HG03108 (cell line): Measurements from ENCODE around the gene SPRED2.

Experiments
- ATAC-seq: cut with Tn5 transposase; IDR thresholded peaks from one replicate; pipeline ENCODE4 v1.9.1; 2021; ENCODE audit warnings: moderate library complexity; ENCODE audit not compliant: unreplicated experiment

The SPRED2 gene

DNA sequence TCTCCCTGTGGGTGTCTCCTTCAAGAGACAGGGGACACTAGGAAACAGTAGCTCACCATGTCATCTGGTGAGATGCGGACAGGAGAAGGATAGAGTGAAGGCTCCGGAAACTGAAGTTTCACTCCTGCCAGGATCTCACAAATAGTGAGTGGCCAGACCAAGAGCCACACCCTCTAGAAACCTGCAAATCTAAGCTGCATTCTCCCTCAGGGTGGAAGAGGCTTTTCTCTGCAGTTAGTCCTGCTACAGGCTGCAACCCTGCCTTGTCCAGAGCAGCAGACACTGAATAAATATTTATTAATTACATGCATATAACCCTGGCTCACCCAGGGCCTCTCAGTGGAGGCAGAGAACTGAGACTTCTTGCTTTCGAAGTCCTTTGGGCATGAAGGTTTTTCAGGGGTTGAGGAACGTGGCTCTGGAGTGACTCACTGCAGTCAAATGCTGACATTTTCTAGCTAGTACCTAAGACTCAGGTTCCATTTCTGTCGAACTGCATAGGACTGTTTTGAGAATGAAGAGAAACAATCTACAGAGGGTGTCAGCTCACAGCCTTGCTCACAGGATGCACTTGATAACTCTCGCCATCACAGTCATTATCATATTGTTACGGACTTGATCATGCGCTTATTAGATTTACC is 117.5 kb downstream of the SPRED2 start:
- ATAC-seq: no peak

DNA sequence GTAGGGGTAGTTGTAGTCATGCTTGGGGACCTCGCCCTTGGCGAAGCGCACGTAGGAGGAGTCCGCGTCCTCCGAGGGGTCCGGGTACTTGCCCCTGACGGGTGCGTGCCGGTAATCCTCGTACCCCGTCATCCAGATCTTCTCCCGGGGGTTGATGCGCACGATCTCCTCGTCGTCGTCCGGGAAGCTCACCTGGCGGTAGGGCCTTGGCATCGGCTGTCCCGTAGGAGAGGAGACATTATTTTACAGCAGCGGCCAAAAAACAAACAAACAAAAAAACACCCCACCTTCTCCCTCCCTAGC is 118.5 kb downstream of the SPRED2 start:
- ATAC-seq: no peak

DNA sequence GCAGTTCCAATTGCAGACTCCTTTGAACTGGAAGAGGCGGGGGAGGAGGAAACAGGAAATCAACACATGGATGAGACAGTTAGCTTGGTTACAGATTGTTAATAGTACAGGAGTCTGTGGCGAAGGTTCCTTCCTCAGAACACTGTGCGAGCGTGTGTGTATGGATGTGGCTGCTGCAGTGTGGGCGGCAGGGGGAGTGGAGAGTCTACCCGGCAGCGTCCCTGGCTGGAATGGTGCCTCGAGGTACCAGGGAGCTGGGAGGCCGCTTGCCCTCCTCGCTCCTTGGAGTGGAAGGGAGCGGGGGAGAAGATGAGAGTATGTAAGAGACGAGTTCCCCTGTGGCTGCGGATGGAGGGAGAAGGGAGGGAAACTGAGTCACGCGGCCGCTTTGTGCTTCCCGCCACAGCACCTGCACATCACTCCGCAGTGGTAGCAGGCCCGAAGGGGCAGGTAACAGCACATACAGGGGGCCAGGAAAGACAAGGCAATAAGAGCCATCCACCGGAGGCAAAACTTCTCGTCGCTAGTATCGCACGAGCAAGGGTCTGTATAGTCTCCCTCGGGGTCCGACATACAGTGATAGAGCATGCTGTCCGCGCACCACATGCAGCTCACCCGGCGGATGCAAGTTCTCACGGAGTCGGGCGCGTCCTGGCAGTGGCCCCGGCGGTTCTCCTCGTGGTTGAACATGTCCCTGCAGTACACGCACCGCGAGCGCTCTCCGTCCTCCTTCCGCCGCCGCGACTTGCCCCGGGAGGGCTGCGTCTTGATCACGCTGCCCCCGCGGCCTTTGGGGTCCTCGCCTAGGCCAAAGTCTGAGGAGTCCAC is 119.1 kb downstream of the SPRED2 start:
- no peak for ATAC-seq

DNA sequence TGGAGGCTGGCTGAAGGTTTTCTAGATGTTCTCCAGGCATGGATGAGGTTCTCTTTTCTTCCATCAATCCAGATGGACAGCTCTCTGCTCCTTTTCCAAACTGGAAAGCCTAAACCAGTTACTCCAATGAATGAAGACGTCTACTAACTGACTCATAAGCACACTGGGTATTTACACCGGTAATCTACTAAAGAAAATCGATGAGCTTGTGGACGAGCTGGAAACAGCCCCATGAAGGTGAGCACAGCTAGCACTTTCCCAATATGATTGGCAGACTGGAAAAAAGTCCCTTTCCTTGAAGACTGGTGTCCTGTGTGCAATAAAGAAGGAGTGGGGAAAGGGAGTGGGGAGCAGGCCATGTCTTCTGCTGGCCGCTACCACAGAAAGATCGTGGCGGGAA is 120.8 kb downstream of the SPRED2 start:
- ATAC-seq: no peak

DNA sequence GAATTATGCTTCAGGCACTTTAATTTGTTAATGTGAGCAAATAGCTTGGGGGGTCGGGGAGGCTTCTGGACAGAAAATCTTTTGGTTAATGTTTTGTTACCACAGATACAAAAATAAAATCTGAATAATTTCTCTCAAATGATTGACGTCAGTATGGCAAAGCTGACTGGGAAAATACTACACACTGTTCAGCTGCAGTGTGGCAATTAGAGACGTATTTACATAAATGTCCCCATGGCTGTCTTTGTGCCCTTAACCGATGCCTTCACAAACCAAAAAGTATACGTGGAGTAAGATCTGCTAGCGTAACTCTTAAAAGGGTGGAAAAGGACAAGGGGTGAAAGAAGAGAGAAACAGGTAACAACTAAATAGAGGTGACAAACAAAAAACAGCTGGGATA is 121.3 kb downstream of the SPRED2 start:
- no peak for ATAC-seq

DNA sequence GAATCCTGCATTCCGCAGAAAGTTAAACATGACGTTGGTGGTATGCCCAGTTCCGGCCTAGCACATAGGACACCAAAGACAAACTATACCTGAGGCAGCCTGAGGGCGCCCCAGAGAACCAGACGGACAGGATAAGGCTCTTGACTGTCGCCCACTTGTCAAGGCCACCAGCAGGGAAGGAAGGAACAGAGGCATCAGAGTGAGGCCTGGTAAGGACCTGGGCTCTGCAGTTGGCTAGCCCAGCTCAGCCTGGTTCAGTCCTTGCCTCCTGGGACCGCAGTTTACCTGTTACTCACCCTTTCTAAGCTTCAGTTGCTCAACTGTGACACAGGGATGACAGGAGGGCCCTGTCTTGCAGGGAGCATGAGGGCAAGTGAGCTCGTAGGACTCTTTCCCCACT is 122.7 kb downstream of the SPRED2 start:
- ATAC-seq: no peak

DNA sequence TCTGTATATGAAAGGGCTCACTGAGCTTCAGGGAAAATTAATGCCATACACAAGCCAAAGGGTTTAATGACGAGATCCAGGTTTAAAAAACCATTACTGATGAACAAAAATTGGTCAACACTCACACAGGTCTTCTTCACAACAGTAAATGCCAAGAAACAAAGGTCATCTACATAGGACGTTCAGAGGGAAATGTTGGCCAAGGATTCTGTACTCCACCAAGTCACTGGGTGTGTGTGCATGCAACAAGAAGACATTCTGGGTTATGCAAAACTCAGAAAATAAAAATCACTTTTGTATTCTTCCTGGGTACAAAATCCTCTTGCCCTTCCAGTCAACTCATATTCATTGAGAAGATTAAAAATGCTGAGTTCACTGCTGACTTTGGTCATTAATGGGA is 126.5 kb downstream of the SPRED2 start:
- ATAC-seq: no peak

DNA sequence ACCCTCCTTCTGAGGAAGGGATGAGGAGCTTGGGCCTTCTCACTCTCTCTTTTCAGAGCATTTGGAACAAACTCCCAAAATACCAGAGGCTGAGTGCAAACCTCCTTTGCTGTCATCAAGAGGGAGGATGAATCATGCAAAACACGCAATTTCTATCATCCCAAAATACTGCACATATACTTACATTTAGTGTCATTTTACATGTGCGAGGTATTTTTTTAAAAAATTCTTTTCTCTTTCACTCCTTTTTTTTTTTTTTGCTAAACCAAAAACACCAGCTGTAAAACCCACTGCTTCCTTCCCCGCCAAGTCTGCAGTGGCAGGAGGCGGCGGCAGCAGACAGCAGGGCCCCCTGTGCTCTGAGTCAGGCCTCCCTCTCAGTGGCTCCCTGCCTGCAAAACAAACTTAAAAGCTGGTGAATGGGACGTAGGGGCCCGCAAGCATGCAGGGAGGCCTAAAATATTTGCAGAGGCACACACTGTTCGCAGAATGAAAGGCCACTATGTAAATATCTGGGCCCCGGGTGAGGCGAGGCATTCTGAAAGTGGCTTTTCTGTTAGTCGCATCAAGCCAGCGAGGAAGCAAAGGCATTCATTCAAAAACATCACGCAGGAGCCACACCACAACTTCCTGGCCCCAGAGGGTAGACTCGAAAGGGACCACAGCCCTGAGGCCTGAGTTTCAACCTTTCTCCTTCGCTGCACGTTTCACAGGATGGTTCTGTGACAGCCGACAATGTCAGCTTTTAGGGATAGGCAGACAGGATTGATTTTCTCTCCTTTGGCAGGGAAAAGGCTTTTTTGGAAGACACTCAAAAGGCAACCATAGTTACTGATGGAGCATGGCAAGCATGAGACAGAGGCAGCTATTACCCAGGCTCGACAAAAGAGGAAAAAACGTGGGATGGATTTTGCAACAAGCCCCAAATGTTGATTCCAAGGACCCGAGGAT is 131.4 kb downstream of the SPRED2 start:
- ATAC-seq: peak; percentile 85

DNA sequence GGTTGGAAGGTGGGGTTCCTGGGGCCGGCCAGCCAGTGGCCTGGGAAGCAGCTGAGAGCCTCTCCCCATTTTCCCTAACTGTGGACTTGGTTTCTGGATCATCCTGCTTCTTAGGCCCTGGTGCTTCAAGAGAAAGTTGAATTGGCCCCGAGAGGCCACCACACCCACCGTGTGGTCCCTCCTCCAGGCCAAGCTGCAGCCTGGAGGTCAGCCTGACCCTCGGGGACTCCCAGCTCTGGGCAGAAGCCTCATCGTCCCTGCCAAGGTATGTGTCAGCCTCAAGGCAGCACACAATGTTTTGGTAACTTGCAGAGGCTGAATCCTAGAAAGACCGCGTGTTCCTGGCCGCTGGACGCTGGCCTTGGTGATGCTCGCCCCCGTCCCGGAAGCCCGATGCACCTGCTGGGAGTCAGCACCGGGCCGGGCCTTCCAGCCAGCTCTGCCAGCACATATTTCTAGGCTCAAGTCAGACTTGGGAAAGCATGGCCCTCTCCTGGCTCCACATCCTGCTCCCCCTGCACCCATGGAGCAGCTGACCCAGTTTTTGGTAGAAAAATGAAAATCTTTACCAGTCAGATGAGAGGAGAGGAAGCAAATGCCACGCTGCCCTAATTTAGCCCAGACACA is 132.2 kb downstream of the SPRED2 start:
- no peak for ATAC-seq

DNA sequence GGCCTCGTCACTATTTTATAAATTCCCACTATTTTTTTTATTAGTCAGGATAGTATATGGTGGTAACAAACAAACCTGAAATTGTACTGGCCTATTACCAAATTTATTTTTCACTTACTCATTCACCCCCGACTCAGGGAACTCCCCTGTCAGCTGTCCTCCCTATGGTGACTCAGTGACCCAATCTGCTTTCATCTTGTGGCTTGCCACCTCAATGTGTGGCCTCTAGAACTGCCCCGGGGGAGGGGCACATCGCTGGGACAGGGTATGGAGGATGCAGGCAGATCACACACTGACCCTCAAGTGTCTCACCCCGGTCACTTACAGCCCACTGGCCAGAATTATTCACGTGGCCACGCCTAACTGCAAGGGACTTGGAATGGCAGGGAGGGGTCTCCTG is 133.2 kb downstream of the SPRED2 start:
- no peak for ATAC-seq

DNA sequence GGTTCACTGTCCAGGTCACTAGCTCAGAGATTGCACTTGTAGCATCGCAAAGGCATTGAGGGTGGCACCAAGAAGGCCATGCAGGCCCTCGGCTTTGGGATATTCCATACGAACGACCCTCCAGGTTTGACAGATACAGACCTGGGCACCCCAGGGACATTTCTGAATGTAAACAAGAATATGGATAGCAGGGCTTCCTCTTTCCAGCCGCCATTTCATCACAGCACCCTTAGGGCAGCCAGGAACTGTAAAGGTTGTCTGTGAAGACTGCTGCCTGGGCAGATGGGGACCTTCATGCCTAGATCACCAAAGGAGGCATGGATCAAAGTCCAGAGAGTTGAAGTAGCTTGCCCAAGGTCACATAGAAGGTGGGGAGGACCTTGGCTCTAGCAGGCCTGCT is 134.3 kb downstream of the SPRED2 start:
- no peak for ATAC-seq

DNA sequence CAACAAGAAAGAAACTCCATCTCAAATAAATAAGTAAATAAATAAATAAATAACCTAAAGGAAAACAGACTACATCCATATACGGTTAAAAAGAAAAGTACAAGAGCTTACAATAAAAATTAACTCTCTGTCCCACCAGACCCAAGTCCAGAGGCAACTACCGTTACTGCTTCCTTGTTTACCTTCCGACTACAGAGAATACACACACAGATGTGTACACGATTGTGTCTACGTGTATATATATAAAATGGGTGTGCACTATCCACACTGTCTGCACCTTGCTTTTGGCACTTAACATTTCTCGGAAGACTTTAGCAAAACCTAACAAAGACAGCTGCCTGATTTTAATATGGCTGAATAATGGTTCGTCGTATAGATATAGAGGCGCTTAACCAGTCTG is 134.9 kb downstream of the SPRED2 start:
- ATAC-seq: no peak

DNA sequence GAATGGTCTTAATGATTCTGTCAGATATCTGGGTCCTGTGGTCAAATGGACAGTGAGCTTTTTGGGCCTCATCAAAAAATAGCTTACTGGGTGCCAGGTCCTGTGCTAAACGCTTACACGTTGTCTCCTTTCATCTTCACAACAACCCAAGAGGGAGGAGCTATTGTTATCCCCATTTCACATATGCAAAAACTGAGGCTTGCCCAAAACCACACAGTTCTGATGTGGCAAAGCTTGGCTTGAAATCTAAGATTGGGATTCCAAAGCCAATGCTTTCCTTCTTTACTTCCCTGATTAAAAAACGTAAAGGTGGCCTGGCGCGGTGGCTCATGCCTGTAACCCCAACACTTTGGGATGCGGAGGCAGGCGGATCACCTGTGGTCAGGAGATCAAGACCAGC is 135.4 kb downstream of the SPRED2 start:
- no peak for ATAC-seq

DNA sequence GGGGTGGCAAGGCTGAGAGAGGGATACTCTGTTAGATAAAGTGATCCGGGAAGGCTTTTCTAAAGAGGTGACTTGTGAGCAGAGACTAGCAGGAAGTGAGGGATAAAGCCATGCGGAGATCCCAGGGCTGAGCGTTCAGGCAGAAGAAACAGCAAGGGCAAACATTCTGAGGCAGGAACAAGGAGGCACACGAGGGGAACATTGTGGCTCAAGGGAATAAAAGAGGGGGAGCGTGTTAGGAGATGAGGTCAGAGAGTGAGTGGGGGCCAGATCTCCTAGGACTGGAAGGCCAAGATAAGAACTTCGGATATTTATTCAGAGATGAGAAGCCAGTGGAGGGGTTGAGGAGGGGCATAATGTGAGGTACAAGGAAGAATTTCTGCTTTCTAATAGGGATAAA is 137.7 kb downstream of the SPRED2 start:
- ATAC-seq: no peak

DNA sequence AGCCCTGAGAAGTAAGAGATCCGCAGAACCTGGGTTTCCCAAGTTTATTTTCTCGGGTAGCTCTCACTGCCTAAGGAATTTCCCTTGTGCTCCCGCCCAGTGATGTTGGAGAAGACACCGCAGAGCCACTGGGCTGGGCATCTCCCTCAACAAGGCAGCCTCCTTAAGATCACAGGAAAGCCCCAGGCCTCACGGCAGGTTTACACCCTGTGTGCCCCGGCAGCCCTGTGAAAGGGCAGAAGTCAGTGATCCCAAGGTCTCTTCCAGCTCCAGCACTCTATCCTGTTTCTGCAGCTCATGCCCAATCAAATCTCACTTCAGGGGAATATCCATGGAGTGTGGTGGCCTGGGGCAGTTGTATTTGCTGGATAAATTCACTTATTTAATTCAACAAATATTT is 138.3 kb downstream of the SPRED2 start:
- no peak for ATAC-seq

DNA sequence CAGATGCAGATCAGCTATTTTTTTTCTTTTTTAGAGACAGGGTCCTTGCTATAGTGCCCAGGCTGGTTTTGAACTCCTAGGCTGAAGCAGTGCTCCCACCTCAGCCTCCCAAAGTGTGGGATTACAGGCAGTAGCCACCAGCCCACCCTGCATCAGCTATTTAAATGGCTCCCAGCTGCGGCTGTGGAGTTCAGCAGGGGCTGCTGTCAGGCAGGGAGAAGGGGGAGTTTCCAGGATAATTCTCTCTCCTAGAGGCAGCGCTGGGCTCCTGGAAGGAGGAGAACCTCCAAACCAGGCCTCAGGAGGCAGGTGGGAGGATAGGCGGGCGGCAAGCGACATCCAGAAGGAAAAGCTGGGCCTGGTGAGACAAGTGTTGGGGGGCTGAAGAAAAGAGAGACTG is 139.0 kb downstream of the SPRED2 start:
- no peak for ATAC-seq

DNA sequence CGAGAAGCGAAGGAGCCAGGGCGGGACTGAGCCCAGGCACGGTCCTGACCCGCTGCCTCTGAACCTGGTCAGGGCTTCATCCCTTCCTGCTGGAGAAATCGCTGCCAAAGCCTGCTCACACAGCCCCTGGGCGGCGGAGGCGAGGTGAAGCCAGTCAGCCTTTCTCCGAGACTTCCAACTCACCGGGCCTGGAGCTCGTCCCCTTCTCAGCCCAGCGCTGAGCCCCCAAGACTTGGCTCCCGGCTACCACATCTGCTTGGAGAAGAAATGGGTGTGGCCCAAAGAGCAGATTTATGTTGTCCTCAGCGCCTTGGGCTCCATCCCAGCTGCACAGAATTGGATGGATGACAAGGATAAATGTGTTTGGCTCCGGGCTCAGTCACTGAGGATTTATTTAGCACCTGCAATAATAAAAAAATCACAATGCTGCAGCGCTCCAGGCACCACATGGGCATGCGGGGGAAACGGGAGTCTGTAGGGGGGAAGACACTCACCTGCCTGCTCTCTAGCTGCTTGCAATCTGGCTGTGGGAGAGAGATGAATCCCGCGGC is 139.9 kb downstream of the SPRED2 start:
- ATAC-seq: no peak

DNA sequence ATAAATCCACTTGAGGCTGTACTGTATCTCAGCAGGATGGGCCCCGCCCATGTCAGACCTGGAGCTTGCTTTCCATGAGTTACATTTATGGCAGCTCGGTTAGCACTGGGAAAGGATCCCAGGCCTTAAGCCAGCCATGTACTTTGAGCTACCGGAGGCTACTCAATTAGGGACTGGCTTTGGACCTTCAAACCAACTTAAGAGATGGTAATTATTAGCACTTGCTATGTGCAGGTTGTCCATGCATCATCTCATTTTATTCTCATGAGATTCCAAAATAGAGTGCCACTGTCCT is 140.3 kb downstream of the SPRED2 start:
- no peak for ATAC-seq

DNA sequence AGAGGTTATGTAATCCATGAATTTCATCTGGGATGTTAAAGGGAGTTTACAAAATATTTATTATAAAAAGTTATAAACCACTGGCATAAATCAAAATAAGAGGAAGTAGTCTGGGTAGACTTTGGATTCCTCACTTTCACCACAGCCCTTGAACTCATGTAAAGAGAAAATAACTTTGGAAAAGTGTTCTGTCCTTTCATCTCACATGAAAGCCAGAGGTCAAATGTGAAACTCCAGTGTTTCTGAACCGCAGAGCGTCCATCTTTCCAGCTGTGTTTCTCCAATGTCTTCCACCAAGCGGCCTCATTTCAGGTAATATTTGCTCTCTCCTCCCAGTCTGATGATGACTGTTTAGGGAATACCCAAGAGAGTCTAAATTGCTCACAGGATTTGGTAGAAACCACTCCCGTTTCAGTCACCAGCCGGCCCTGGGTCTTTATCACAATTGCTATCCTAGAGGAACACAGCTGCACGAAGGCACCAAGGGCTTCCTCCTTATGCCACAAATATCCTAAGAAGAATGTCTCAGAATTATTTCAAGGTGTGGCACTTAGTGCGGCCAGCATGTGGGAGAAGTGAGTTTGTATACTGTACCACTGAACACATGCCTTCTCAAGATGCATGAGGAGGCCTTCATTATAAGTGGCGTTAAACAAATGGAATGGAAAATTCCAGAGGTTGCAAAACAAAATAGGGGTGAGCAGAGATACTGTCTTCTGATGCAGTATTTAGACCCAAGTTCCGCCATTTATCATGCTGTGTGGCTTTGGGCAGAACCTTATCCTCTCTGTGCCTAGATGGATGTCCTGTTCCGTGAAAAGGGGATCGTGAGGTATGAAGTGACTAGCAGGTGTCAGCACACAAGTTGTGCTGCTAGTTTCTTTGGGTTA is 140.9 kb downstream of the SPRED2 start:
- no peak for ATAC-seq

DNA sequence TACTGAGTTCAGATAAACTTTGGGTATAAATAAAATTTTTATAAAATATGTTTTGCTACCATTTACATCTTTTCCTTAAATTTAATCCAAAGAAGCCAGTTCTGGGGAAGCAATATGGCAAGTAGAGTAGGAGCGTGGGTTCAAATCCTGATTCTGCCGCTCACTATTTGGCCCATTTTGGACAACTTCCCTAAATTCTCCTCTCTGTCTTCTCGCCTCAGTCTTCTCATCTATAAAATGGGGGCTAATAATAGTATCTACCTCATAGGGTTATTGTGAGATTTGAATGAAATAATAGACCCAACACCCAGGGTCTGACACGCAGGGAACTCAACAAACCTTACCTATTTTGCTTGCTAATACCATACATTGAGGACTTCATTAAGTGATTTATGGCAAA is 145.0 kb downstream of the SPRED2 start:
- ATAC-seq: no peak
